B cell (primary cell): ENCODE results near the gene P2RX7. TPM values are rescaled to one million over a fixed set of nuclear protein-coding genes. Genes with fewer than 3 reads are reported as not detected.

Experiments used
- ATAC-seq: fragments of 200-7000 bp; cut with Tn5 transposase; one replicate; pipeline ENCODE4 v1.10.0; 2021; ENCODE audit warnings: low read depth, mild to moderate bottlenecking, moderate number of reproducible peaks, moderate library complexity
- CTCF ChIA-PET: fragments of 350-600 bp; sonication (Branson Sonifier 250); formaldehyde crosslinking; loops from one replicate; lab custom pipeline; 2021; ENCODE audit warnings: antibody characterized with exemption, inconsistent platforms; lab: Charles Lee
- POLR2A ChIA-PET: fragments of 350-600 bp; sonication (Branson Sonifier 250); formaldehyde crosslinking; loops from one replicate; lab custom pipeline; 2021; ENCODE audit warnings: antibody characterized with exemption; lab: Charles Lee
- DNase-seq: peaks from one replicate; pipeline ENCODE4 v3.0.0; 2013
- H2AFZ ChIP-seq: 2 replicates; pipeline ENCODE4 v1.6.1; 2012; ENCODE audit warnings: mild to moderate bottlenecking, low read depth, low read length; ENCODE audit not compliant: insufficient read depth, poor library complexity, severe bottlenecking
- H3K27ac ChIP-seq, 2 donors: 1 replicate in 1 of 2; 2 replicates in 1 of 2; pipeline ENCODE4 v1.5.1; 2012 to 2013; ENCODE audit warnings: low read length in 2 of 2, mild to moderate bottlenecking in 2 of 2, moderate library complexity in 1 of 2
- H3K27me3 ChIP-seq, 4 experiments: fragments of 200-600 bp in 1 of 4; sonication (generic) in 1 of 4; replicated peaks in 1 of 4; 1 replicate in 2 of 4; 2 replicates in 2 of 4; pipeline versions ENCODE4 v1.6.1 to v1.7.0; 2013 to 2016; ENCODE audit warnings: low read length in 3 of 4, mild to moderate bottlenecking in 2 of 4, mixed read lengths in 1 of 4, moderate library complexity in 1 of 4; ENCODE audit not compliant: insufficient read depth in 4 of 4, control insufficient read depth in 3 of 4; ENCODE audit errors: control extremely low read depth in 1 of 4
- H3K36me3 ChIP-seq, 2 experiments: replicated peaks in 1 of 2; 1 replicate in 1 of 2; 2 replicates in 1 of 2; pipeline versions ENCODE4 v1.6.1 to v1.7.1; 2013; ENCODE audit warnings: low read length in 1 of 2; ENCODE audit not compliant: insufficient read depth in 2 of 2, control insufficient read depth in 1 of 2; ENCODE audit errors: control extremely low read depth in 1 of 2, extremely low read depth in 1 of 2
- H3K4me1 ChIP-seq, 2 donors: fragments of 200-600 bp in 1 of 2; sonication (generic) in 1 of 2; 1 replicate in 1 of 2; 2 replicates in 1 of 2; pipeline versions ENCODE4 v1.5.1 to v1.6.1; 2013 to 2017; ENCODE audit warnings: low read length in 2 of 2; ENCODE audit not compliant: control insufficient read depth in 2 of 2, insufficient read depth in 2 of 2
- H3K4me2 ChIP-seq: replicated peaks from 2 replicates; pipeline ENCODE3; 2012; ENCODE audit warnings: mild to moderate bottlenecking, low read depth, low read length; ENCODE audit not compliant: poor library complexity, severe bottlenecking
- H3K4me3 ChIP-seq, 5 experiments: fragments of 200-600 bp in 1 of 5; sonication (generic) in 1 of 5; 1 replicate in 3 of 5; 2 replicates in 2 of 5; pipeline versions ENCODE4 v1.5.1 to v1.7.0; 2011 to 2016; ENCODE audit warnings: low read length in 4 of 5, mild to moderate bottlenecking in 4 of 5, low read depth in 2 of 5, control low read depth in 1 of 5, moderate library complexity in 1 of 5; ENCODE audit not compliant: insufficient read depth in 1 of 5; ENCODE audit errors: control extremely low read depth in 1 of 5, extremely low read depth in 1 of 5
- H3K79me2 ChIP-seq: fragments of 200-600 bp; sonication (generic); one replicate; pipeline ENCODE4 v1.6.0; 2016; ENCODE audit warnings: low read length; ENCODE audit not compliant: control insufficient read depth, insufficient read depth
- H3K9ac ChIP-seq: fragments of 200-600 bp; sonication (generic); 2 replicates; pipeline ENCODE4 v1.6.1; 2017; ENCODE audit warnings: mild to moderate bottlenecking, low read length, moderate library complexity
- H3K9me3 ChIP-seq, 3 donors: one replicate each; pipeline versions ENCODE4 v1.6.1 to v1.7.1; 2013; ENCODE audit warnings: low read length in 2 of 3; ENCODE audit not compliant: control insufficient read depth in 2 of 3, insufficient read depth in 1 of 3; ENCODE audit errors: control extremely low read depth in 1 of 3
- H4K20me1 ChIP-seq: 2 replicates; pipeline ENCODE4 v1.6.0; 2012; ENCODE audit warnings: mild to moderate bottlenecking, low read length; ENCODE audit not compliant: insufficient read depth, control insufficient read depth, poor library complexity, severe bottlenecking
- H3K27ac Mint-ChIP-seq: one replicate; pipeline ENCODE4 v1.8.0; 2021; ENCODE audit warnings: mixed read lengths
- H3K27me3 Mint-ChIP-seq: one replicate; pipeline ENCODE4 v1.8.0; 2021; ENCODE audit warnings: mixed read lengths
- H3K4me1 Mint-ChIP-seq: one replicate; pipeline ENCODE4 v1.8.0; 2021; ENCODE audit warnings: mixed read lengths
- H3K4me3 Mint-ChIP-seq: one replicate; pipeline ENCODE4 v1.8.0; 2021; ENCODE audit warnings: mixed read lengths
- H3K9me3 Mint-ChIP-seq: one replicate; pipeline ENCODE4 v1.8.0; 2022; ENCODE audit warnings: mixed read lengths; ENCODE audit not compliant: insufficient read depth
- CTCF ChIP-seq: fragments of 200-600 bp; IDR thresholded peaks from one replicate; pipeline ENCODE4 v1.8.0; 2022; ENCODE audit warnings: antibody characterized with exemption, mild to moderate bottlenecking
- EZH2 ChIP-seq: IDR thresholded peaks from 2 replicates; pipeline ENCODE4 v1.6.1; 2012; ENCODE audit warnings: borderline replicate concordance, low read depth, mild to moderate bottlenecking, moderate library complexity, low read length; ENCODE audit not compliant: insufficient read depth, poor library complexity, severe bottlenecking
- WGBS: methylation state at CpG from one replicate; pipeline ENCODE4 v1.1.5; 2013; ENCODE audit warnings: missing lambda C conversion rate; ENCODE audit not compliant: insufficient coverage; 5-methylcytosine and 5-hydroxymethylcytosine counted together
- intact Hi-C: fragments of 100-400 bp; cut with micrococcal nuclease; formaldehyde crosslinking; loops from one replicate; pipeline ENCODE4 v1.10.0; 2022
- polyA plus RNA-seq: library from polyadenylated mRNA; depleted of rRNA; stranded (reverse); fragments of >200 nt; gene quantifications from 2 replicates; pipeline ENCODE4 v1.2.3, GENCODE V29; 2012
- total RNA-seq, 2 donors: library from RNA; stranded (reverse); fragments of 120-200 nt in 1 of 2; gene quantifications; 1 replicate in 1 of 2; 2 replicates in 1 of 2; pipeline versions ENCODE4 v1.2.3 to v1.2.4, GENCODE V29; 2013 to 2022

P2RX7 gene
- total and polyA plus RNA-seq, 2 donors (not counting 1 experiment from before 2014, with no cell fraction given), result 5.3 to 6.3 TPM

GRCh38 chr12:121188227-121188626, 55.6 kb downstream of the P2RX7 start:
- 100% methylated on average over 2 of the region's 2 CpGs for WGBS
- no peak overlapping the region for H3K4me3 Mint-ChIP-seq
- H3K27me3 Mint-ChIP-seq, result no peaks in the 10 kb centered on the region
- H3K27ac Mint-ChIP-seq, result no peak overlapping the region
- no peaks in the 10 kb centered on the region for H3K9me3 ChIP-seq
- H3K36me3 ChIP-seq, result no peaks in the 10 kb centered on the region
- no peaks in the 10 kb centered on the region for H3K79me2 ChIP-seq
- H3K4me1 ChIP-seq, result peaks cover 7 to 16% of the 10 kb centered on the region in 2 donors
- H3K27ac ChIP-seq, result no peak overlapping the region
- peaks cover 18% of the 10 kb centered on the region for H3K4me1 Mint-ChIP-seq
- ChIA-PET CTCF (interaction anchor here (0.6 kb wide), 1 partner anchor 14 kb away, joined by 4 read pairs; no protein-coding TSS in a partner anchor), POLR2A (no interaction called here)
- H3K4me3 ChIP-seq, result no peak overlapping the region
- intact Hi-C loops, result no loop called here
- H2AFZ ChIP-seq, result no peak overlapping the region
- H4K20me1 ChIP-seq, result no peaks in the 10 kb centered on the region
- ATAC-seq (no peak), DNase-seq (no peak)
- peaks cover 3% of the 10 kb centered on the region for H3K9me3 Mint-ChIP-seq
- H3K4me2 ChIP-seq, result no peak overlapping the region
- no peaks in the 10 kb centered on the region for H3K27me3 ChIP-seq
- TF ChIP-seq EZH2 (no peak), CTCF (no peak)
- H3K9ac ChIP-seq, result no peak overlapping the region

GRCh38 chr12:121189131-121189530, 56.5 kb downstream of the P2RX7 start:
- TF ChIP-seq CTCF, result no peak
- TF ChIP-seq EZH2, result no peak
- Histone ChIP-seq H3K4me2 (no peak overlapping the region), H3K4me3 (no peak overlapping the region), H3K4me1 (peaks cover 7 to 16% of the 10 kb centered on the region in 2 donors), H2AFZ (no peak overlapping the region), H3K36me3 (no peaks in the 10 kb centered on the region), H3K9ac (no peak overlapping the region), H4K20me1 (no peaks in the 10 kb centered on the region), H3K9me3 (no peaks in the 10 kb centered on the region), H3K79me2 (no peaks in the 10 kb centered on the region), H3K27ac (no peak overlapping the region), H3K27me3 (no peaks in the 10 kb centered on the region)
- ChIA-PET CTCF (no interaction called here), POLR2A (no interaction called here)
- Mint-ChIP-seq H3K27me3 (no peaks in the 10 kb centered on the region), H3K27ac (no peak overlapping the region), H3K4me1 (peaks cover 18% of the 10 kb centered on the region), H3K4me3 (no peak overlapping the region), H3K9me3 (peaks cover 3% of the 10 kb centered on the region)
- intact Hi-C loops, result no loop called here
- DNase-seq, result no peak
- no peak for ATAC-seq
- WGBS, result 100% methylated on average over 1 of the region's 9 CpGs
